NCI-H2171 (cell line): Measurements from ENCODE around the gene DISC1.
"Not testable (repeated sequence)": the region's sequence is repeated elsewhere in the genome, so short reads cannot be mapped to it uniquely, and the experiment has no call there.

Experiments used
- DNase-seq: peaks from one replicate; lab custom pipeline; 2025; lab: John Stamatoyannopoulos, UW

Gene DISC1

GRCh38 chr1:231731268-231731667 lies 104.7 kb downstream of the DISC1 start:
- no peak for DNase-seq

DNA sequence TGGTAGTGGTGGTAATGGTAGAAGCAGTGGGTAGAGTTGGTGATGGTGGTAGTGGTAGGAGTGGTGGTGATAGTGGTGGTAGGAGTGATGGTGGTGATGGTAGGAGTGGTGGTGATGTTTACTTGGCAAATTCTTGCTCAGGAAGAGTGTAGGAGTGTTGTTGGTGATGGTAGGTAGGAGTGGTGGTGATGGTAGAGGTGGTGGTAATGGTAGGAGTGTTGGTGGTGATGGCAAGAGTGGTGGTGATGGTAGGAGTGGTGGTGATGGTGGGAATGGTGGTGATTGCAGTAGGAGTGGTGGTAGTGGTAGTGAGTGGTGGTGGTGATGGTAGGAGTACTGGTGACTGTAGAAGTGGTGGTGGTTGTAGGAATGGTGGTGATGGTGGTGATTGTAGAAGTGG lies 106.5 kb downstream of the DISC1 start:
- no peak for DNase-seq

DNA sequence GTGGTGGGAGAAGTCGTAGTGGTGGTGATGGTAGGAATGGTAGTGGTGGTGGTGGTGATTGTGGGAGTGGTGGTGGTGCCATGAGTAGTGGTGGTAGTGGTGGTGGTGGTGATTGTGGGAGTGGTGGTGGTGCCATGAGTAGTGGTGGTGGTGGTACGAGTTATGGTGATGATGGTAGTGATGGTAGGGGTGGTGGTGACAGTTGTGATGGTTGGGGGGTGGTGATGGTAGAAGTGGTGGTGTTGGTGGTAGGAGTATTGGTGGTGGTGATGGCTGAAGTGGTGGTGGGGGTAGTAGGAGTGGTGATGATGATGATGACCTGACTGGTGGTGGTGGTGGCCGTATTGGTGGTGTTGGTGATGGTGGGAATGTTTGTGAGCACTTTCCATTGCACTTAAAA lies 107.1 kb downstream of the DISC1 start:
- no peak for DNase-seq

- no peak for DNase-seq
Observed at GRCh38 chr1:231734417-231734816, 107.8 kb downstream of the DISC1 start.

DNA sequence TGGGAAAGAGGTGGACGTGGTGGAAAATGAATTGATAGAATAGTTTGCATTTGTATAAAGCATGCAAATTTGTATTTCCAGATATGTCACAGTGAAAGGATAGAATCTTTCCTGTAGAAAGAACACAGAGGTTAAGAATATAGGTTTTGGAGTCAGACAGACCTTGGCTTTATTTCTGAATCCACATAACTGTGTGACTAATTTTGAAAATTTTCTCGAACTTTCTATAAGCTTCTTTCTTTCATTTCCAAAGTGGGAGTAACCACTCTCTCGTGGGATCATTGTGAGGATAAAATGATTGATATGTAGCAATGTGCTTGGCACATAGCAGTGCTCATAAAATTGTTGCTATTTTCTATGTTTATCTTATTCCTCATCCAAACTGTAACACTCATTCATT lies 108.8 kb downstream of the DISC1 start:
- no peak for DNase-seq

DNA sequence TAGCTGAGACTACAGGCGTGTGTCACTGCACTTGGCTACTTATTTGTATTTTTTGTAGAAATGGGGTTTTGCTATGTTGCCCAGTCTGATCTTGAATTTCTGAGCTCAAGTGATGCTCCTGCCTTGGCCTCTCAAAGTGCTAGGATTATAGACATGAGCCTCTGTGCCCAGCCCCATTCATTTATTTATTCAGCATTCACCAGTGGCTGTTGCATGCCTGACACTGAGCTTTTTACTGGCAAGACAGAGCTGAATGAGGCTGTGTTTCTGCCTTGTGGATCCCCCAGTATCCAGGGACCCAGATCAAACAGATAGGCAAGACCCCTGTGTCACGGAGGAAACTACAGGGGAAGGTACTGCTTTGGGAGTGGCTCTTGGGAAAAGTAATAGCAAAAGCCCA lies 109.4 kb downstream of the DISC1 start:
- DNase-seq, result no peak

- DNase-seq, result no peak
Observed at GRCh38 chr1:231736464-231736863, 109.9 kb downstream of the DISC1 start.

GRCh38 chr1:231738554-231738953 lies 112.0 kb downstream of the DISC1 start:
- DNase-seq, result no peak

DNA sequence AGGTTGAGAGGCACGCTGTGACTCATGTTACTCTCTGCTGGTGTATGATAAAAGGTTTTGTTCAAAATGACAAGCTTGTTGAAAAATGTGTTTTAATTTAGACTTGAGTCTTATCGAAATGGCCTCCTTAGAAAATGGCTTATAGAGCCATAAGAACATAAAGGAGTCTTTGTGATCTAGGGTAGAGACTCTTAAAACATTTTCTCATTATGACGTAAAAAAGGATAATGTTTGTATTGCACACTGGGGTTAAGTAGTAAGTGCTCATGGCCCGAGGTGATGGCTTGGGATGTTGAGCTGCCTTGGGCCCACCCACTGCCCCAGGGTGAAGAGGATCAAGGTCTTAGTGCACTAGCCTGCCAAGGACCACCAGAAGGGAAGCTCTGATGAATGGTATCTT lies 117.4 kb downstream of the DISC1 start:
- DNase-seq, result no peak

GRCh38 chr1:231748760-231749415 lies 122.3 kb downstream of the DISC1 start:
- DNase-seq, result no peak

GRCh38 chr1:231750296-231750695 lies 123.7 kb downstream of the DISC1 start:
- no peak for DNase-seq

DNA sequence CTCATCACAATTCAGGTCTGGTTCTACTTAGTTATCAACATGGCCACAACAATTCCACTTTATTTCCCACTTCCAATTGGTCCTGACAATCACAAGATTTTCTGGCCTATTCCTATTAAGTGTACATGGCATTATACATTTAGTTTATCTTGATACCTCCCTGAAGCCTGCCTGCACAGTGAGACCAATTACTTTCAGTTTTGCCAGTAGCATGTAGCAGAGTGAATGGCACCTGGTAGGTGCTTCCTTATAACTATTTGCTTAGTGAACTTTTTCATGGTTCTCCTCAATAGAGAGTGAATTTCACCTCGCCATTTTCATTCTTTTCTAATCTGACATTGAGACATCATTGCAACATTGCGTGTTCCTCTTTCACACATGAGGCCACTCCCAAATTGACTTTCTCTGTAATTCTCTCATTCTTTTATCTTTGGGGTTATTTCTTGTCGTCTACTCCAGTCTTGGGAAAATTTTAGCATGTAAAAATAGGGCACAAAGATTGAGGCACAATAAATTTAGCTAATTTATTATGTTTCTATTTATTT lies 124.3 kb downstream of the DISC1 start:
- no peak for DNase-seq

DNA sequence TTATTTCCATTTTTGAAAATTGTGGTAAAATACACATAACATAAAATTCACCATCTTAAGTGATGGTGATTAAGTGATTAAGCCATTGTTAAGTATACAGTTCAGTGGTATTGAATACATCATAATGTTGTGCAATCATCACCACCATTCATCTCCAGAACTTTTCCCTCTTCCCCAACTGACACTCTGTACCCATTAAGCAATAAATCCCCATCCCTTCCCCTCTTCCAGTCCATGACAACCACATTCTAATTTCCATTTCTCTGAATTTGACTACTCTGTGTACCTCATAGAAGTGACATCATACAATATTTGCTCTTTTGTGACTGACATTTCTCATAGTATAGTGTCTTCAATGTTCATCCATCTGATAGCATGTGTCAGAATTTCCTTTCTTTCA lies 124.8 kb downstream of the DISC1 start:
- no peak for DNase-seq

DNA sequence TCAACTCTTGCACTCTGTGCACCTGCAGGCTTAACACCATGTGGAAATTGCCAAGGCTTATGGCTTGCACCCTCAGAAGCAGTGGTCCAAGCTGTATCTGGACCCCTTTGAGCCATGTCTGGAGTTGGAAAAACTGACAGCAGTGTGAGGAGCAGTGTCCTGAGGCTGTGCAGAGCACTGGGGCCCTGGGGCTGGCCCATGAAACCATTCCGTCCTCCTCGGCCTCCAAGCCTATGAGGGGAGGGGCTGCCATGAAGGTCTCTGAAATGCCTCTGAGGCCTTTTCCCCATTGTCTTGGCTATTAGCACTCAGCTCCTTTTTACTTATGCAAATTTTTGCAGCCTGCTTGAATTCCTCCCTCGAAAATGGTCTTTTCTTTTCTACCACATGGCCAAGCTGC lies 126.7 kb downstream of the DISC1 start:
- DNase-seq, result no peak

GRCh38 chr1:231757101-231757404 lies 130.5 kb downstream of the DISC1 start:
- DNase-seq, result no peak

DNA sequence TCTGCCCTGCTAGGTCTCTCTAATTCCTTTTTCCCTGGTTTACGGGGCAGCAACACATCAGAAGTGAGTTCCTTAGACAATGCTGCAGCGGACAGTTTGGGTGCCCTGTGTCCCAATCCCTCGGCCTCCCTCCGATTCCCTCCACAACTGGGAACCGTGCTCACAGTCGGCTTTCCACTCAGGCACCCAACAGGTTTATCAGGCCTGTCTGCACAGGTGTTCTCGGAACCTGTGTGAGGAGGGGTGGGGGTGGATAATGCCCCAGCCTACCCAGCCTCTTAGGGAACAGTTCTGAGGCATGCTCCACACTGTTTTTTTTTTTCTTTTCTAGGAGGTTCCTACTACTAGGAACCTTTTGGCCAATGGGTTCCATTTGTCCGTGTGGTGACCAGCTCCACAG lies 131.2 kb downstream of the DISC1 start:
- DNase-seq, result no peak

DNA sequence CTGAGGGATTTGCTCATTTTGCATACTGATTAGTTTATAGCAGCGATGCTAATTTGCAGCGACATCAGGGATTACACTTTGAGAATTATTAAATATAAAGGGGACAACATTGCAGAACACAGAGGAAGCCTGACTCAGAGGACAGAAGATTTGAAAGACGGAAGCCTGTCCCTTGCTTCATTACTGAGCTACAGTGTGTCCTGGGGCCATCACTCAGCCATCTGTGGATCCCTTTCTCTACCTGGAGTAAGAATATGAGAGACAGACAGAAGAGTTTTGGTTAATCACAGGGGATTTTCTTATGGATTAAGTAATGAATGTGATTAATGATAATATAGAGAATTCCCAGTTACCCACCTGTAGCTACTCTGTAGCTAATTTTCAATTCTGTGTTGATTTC lies 134.7 kb downstream of the DISC1 start:
- no peak for DNase-seq

DNA sequence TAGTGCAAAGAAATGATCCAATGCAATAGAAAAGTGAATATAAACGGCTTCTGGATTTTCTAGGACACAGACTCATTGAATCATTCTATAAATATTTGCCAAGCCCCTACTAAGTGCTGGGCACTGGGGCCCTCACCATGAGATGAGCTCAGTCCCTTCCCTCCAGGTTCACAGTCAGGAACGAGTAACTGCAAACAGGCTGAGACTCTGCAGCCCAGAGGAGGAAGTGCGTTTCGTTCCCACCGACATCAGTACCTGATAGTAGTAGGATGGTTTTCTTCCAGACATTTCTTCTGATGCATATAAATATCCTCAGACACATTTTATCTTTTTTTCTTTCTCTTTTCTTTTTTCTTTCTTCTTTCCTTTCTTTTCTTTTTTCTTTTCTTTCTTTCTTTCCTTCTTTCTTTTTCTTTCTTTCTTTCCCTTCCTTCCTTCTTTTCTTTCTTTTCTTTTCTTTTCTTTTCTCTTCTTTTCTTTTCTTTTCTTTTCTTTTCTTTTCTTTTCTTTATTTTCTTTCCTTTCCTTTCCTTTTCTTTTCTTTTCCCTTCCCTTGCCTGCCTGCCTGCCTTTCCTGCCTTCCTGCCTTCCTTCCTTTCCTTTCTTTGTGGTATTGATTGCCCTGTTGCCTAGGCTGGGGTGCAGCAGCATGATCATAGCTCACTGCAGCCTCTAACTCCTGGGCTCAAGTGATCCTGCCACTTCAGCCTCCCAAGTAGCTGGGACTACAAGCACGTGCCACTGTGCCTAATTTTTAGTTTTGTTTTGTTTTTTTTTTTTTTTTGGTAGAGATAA lies 135.4 kb downstream of the DISC1 start:
- DNase-seq, result no peak

DNA sequence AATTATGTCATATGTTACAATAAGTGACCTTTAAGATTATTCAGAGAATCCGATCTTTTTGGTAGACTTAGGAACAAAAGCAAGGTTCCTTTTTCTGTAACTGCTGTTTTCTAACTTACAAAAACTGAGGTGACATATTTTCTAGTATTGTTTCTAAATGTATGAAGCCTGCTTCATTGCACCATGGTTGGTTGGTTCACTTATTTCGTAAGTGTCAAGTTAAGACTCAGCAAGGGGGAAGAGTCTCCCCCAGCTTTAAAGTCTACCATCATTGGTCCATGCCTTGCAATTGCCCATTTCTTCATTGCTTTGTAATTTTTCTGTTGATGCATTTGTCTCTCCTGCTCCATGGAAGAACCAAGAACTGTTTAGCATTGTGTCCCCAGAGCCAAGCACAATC lies 136.9 kb downstream of the DISC1 start:
- no peak for DNase-seq

GRCh38 chr1:231765825-231766224 lies 139.2 kb downstream of the DISC1 start:
- not testable (repeated sequence) for DNase-seq

- no peak for DNase-seq
Observed at GRCh38 chr1:231767471-231767870, 140.9 kb downstream of the DISC1 start.

GRCh38 chr1:231768416-231768815 lies 141.8 kb downstream of the DISC1 start:
- DNase-seq, result no peak

GRCh38 chr1:231770506-231771175 lies 144.1 kb downstream of the DISC1 start:
- no peak for DNase-seq
